Left lung (tissue), 10 donors: ENCODE results near the gene CFAP77. TPM values are rescaled to one million over a fixed set of nuclear protein-coding genes. Genes with fewer than 3 reads are reported as not detected.
A peak's percentile ranks its signal among the peaks of the same experiment; 100 is the strongest.

Source experiments
- ATAC-seq: fragments of 200-7000 bp; cut with Tn5 transposase; one replicate; pipeline ENCODE4 v1.9.1; 2020; ENCODE audit warnings: moderate library complexity
- DNase-seq, 4 donors: peaks; one replicate each; pipeline ENCODE4 v3.0.0-alpha.2; 2013 to 2020
- H3K27ac ChIP-seq, 2 donors: fragments of 200-600 bp; sonication (generic) in 1 of 2; one replicate each; pipeline versions ENCODE4 v1.5.0 to v1.8.0; 2020 to 2021
- H3K27me3 ChIP-seq, 2 donors: fragments of 200-600 bp; sonication (generic) in 1 of 2; one replicate each; pipeline versions ENCODE4 v1.5.0 to v1.8.0; 2020 to 2021
- H3K36me3 ChIP-seq, 2 donors: fragments of 200-600 bp; sonication (generic) in 1 of 2; one replicate each; pipeline versions ENCODE4 v1.5.0 to v1.8.0; 2020 to 2021
- H3K4me1 ChIP-seq, 2 donors: fragments of 200-600 bp; one replicate each; pipeline ENCODE4 v1.8.0; 2021
- H3K4me3 ChIP-seq, 2 donors: fragments of 200-600 bp; sonication (generic) in 1 of 2; one replicate each; pipeline versions ENCODE4 v1.5.0 to v1.8.0; 2020 to 2021; ENCODE audit warnings: mild to moderate bottlenecking in 1 of 2
- H3K9me3 ChIP-seq, 2 donors: fragments of 200-600 bp; sonication (generic) in 1 of 2; one replicate each; pipeline versions ENCODE4 v1.5.0 to v1.8.0; 2020 to 2021
- intact Hi-C, 2 donors: fragments of 100-400 bp; cut with DNase I; formaldehyde crosslinking; loops; one replicate each; pipeline versions ENCODE4 v1.11.2 to v1.14.2; 2022
- polyA plus RNA-seq, 6 donors: library from polyadenylated mRNA; unstranded; fragments of 120-200 nt; gene quantifications; one replicate each; pipeline ENCODE4 v1.2.1, GENCODE V29; 2013; ENCODE audit not compliant: insufficient read length in 6 of 6
- total RNA-seq, 2 donors: library from RNA; stranded (reverse); fragmentation: NEBNext Ultra II Directional; extraction: Animal tissue kit (Norgen Biotek cat#: 25700); gene quantifications; one replicate each; pipeline ENCODE4 v1.2.1, GENCODE V29; 2021
- TF ChIP-seq, protein P1 (sequence below), 2 donors: fragments of 200-600 bp; sonication (generic) in 1 of 2; IDR thresholded peaks; one replicate each; pipeline versions ENCODE4 v1.5.0 to v1.8.0; 2021; ENCODE audit warnings: antibody characterized with exemption in 2 of 2
- donor health status: DM: no; HTN: yes; CAD: no.
- donor health status: DM: no; HTN: no; CAD: no.

Gene CFAP77
- total and polyA plus RNA-seq, 8 donors: 0.50 to 3.7 (median 2.4) TPM; not detected in 1

DNA sequence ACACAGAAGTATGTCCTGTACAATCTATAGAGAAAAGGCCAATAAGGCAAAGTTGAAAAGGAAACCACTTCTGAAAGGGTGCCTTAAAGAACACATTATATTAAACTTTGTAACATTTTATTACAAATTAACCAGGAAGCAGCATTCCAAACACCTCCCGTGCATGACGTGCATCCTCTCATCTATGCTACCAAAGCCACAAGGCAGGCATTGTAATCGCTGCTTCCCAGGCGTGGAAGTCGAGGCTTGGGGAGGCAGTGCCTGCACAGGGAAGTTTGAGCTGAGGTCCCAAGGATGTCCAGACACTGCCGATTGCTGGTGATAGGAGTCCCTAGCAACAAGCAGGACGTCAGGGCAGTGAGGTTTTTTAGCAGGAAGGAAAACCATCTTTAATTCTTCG is 128.1 kb downstream of the CFAP77 start:
- peaks cover 0 to 3% of the 10 kb centered on the region in 2 donors for H3K27me3 ChIP-seq
- H3K9me3 ChIP-seq: peaks cover 0 to 11% of the 10 kb centered on the region in 2 donors
- ATAC-seq: no peak
- H3K4me3 ChIP-seq: no peak overlapping the region
- no peak overlapping the region for H3K27ac ChIP-seq
- TF ChIP-seq, protein P1, sequence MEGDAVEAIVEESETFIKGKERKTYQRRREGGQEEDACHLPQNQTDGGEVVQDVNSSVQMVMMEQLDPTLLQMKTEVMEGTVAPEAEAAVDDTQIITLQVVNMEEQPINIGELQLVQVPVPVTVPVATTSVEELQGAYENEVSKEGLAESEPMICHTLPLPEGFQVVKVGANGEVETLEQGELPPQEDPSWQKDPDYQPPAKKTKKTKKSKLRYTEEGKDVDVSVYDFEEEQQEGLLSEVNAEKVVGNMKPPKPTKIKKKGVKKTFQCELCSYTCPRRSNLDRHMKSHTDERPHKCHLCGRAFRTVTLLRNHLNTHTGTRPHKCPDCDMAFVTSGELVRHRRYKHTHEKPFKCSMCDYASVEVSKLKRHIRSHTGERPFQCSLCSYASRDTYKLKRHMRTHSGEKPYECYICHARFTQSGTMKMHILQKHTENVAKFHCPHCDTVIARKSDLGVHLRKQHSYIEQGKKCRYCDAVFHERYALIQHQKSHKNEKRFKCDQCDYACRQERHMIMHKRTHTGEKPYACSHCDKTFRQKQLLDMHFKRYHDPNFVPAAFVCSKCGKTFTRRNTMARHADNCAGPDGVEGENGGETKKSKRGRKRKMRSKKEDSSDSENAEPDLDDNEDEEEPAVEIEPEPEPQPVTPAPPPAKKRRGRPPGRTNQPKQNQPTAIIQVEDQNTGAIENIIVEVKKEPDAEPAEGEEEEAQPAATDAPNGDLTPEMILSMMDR (IDR thresholded peaks at IDR 0.05): no peak
- peak in 1 of 4 donors; percentile 21 for DNase-seq
- H3K4me1 ChIP-seq: no peaks in the 10 kb centered on the region
- no peaks in the 10 kb centered on the region for H3K36me3 ChIP-seq
- intact Hi-C loops: no loop called here

DNA sequence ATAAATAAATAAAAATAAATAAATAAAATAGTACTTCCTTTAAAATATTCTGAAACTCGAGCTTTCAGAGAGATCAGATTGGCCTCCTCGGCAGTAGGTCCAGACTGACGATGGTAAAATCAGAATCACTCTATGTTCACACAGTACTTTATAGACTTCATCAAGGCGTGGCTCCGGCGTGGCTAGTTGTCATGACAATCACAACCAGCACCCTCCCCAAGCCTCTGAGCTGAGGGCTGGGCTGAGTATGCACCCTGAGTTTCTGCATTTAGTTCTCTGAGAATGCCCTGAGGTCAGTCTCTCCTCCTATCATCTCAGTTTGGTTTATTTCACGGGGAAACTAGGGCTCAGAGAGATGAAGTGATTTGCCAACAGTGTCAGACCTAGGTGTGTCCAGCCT is 129.1 kb downstream of the CFAP77 start:
- ATAC-seq: no peak
- TF ChIP-seq, protein P1 (IDR thresholded peaks at IDR 0.05): no peak
- intact Hi-C loops: no loop called here

DNA sequence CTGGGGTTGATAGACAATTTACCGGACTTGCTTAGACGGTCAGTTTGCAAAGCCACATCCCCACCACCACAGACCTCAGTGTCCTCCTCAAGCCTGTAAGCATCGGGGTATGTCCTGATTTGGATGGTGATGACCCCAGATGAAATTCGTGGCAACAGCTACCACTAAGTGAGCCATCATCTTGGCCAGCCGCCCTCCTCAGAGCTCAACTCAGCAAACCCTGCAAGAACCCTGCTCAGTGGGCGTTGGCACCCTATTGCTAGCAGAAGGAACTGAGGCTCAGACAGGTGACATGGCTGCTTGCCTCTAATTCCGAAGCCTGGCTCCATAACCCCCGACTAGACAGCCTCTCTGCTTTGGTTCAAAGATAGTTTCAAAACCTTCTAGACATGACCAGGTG is 131.0 kb downstream of the CFAP77 start:
- Histone ChIP-seq H3K27ac (no peak overlapping the region), H3K27me3 (peaks cover 0 to 27% of the 10 kb centered on the region in 2 donors), H3K9me3 (no peaks in the 10 kb centered on the region), H3K4me1 (no peaks in the 10 kb centered on the region), H3K36me3 (no peaks in the 10 kb centered on the region), H3K4me3 (no peak overlapping the region)
- intact Hi-C loops: no loop called here
- TF ChIP-seq, protein P1 (IDR thresholded peaks at IDR 0.05): no peak
- DNase-seq (no peak), ATAC-seq (no peak)

More for the DNA sequence above, 129.1 kb downstream of the CFAP77 start:
- Histone ChIP-seq H3K36me3 (no peaks in the 10 kb centered on the region), H3K4me1 (no peaks in the 10 kb centered on the region), H3K9me3 (peaks cover 0 to 11% of the 10 kb centered on the region in 2 donors), H3K4me3 (no peak overlapping the region), H3K27ac (no peak overlapping the region), H3K27me3 (peaks cover 0 to 9% of the 10 kb centered on the region in 2 donors)
- DNase-seq: no peak

DNA sequence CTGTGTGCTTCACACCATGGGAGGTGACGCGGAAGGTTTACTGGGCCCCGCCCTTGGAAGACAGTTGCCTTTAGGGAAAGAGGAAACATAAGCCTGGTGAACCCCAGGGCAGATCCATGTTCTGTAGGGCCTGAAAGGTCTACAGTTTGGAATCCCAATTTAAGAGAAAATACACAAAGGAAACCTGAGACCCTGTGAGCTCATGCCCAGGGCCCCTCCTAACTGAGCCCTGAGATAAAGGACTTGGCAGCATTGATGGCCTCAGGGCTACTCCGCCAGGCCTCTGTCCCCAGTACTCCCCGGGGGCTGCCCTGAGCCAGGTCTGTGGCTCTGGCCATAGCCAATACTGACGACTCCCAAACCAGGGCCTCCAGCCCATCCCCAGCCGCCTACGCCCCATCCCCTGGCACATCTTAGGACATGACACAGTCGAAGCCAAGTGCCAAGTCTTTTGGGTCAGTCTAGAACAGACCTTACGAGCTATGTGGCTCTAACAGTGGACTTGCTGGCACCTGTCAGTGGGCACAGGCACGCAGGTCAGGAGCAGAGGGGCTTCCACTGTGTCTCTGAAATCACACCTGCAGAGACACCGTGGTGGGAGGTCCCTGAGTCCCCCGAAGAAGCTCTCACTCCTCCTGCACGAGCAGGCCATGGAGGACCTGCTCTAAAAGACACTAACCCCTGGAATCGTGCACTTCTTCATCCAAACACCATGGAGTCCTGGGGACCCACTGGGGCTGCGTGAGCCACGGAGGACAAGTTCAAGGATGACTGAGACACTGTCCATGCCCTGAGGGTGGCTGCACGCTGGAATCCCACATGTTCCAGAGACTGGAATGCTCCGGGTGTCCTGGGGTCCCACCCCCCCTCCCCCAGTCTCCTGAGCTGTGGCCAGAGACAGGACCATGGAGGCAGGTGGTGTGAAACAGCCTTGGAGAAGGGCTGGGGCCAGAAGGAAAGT is 132.1 kb downstream of the CFAP77 start:
- peaks cover 0 to 38% of the 10 kb centered on the region in 2 donors for H3K27me3 ChIP-seq
- ATAC-seq: no peak
- intact Hi-C loops: no loop called here
- no peak overlapping the region for H3K4me3 ChIP-seq
- H3K4me1 ChIP-seq: no peaks in the 10 kb centered on the region
- H3K27ac ChIP-seq: no peak overlapping the region
- H3K9me3 ChIP-seq: no peaks in the 10 kb centered on the region
- TF ChIP-seq, protein P1 (IDR thresholded peaks at IDR 0.05): no peak
- no peaks in the 10 kb centered on the region for H3K36me3 ChIP-seq
- no peak for DNase-seq

DNA sequence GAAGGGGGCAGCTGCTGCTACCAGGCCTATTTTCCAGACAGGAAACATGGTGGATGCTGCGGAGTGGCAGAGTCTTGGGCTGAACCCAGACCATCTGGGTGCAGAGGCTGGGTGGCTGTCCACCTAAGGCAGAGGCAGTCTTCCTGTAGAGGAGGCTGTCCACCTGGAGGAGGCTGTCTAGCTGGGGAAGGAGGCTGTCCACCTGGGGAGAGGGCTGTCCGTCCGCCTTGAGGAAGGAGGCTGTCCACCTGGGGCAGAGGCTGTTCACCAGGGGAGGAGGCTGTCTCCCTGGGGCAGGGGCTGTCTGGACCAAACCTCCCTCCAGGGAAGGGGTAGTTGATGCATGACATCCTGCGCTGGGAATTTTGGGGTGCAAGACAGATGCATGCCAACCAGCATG is 133.2 kb downstream of the CFAP77 start:
- ATAC-seq (no peak), DNase-seq (no peak)
- Histone ChIP-seq H3K27me3 (peaks cover 0 to 42% of the 10 kb centered on the region in 2 donors), H3K9me3 (no peaks in the 10 kb centered on the region), H3K27ac (no peak overlapping the region), H3K4me1 (no peaks in the 10 kb centered on the region), H3K36me3 (no peaks in the 10 kb centered on the region), H3K4me3 (no peak overlapping the region)
- TF ChIP-seq, protein P1 (IDR thresholded peaks at IDR 0.05): no peak
- intact Hi-C loops: no loop called here
